Glutamatergic neuron (in vitro differentiated cells): ENCODE results near the gene FXYD4. TPM values are rescaled to one million over a fixed set of nuclear protein-coding genes. Genes with fewer than 3 reads are reported as not detected.
A peak's percentile ranks its signal among the peaks of the same experiment; 100 is the strongest.

Experiments
- DNase-seq: peaks from one replicate; pipeline ENCODE4 v3.0.0; 2022
- H3K27ac Mint-ChIP-seq: one replicate; pipeline ENCODE4 v1.8.0; 2020; ENCODE audit warnings: mild to moderate bottlenecking, mixed read lengths, inconsistent platforms; ENCODE audit not compliant: unreplicated experiment
- H3K27me3 Mint-ChIP-seq: one replicate; pipeline ENCODE4 v1.8.0; 2020; ENCODE audit warnings: mild to moderate bottlenecking, moderate library complexity, mixed read lengths, inconsistent platforms; ENCODE audit not compliant: unreplicated experiment
- H3K36me3 Mint-ChIP-seq: one replicate; pipeline ENCODE4 v1.8.0; 2020; ENCODE audit warnings: mild to moderate bottlenecking, mixed read lengths, inconsistent platforms; ENCODE audit not compliant: unreplicated experiment
- H3K4me1 Mint-ChIP-seq: one replicate; pipeline ENCODE4 v1.8.0; 2020; ENCODE audit warnings: mild to moderate bottlenecking, low read depth, mixed read lengths, inconsistent platforms; ENCODE audit not compliant: unreplicated experiment
- H3K4me3 Mint-ChIP-seq: one replicate; pipeline ENCODE4 v1.8.0; 2020; ENCODE audit warnings: mild to moderate bottlenecking, mixed read lengths, inconsistent platforms; ENCODE audit not compliant: unreplicated experiment
- H3K9me3 Mint-ChIP-seq: one replicate; pipeline ENCODE4 v1.8.0; 2020; ENCODE audit warnings: mild to moderate bottlenecking, moderate library complexity, mixed read lengths, inconsistent platforms; ENCODE audit not compliant: unreplicated experiment
- CTCF ChIP-seq: fragments of 200-600 bp; sonication (generic); IDR thresholded peaks from one replicate; pipeline ENCODE4 v1.5.0; 2021; ENCODE audit not compliant: partially characterized antibody, unreplicated experiment
- total RNA-seq: library from RNA; stranded (reverse); fragmentation: NEBNext Ultra II Directional; extraction: Animal tissue kit (Norgen Biotek cat#: 25700); gene quantifications from one replicate; pipeline ENCODE4 v1.2.1, GENCODE V29; 2021; ENCODE audit not compliant: unreplicated experiment

The FXYD4 gene
- total RNA-seq, 1 donor from 2014 or later = not detected

GRCh38 chr10:43399320-43400310 lies 28.2 kb downstream of the FXYD4 start:
- H3K4me3 Mint-ChIP-seq = no peak overlapping the region
- H3K9me3 Mint-ChIP-seq = peaks cover 9% of the 10 kb centered on the region
- H3K4me1 Mint-ChIP-seq = peaks cover 19% of the 10 kb centered on the region
- no peaks in the 10 kb centered on the region for H3K36me3 Mint-ChIP-seq
- H3K27me3 Mint-ChIP-seq = peaks cover 11% of the 10 kb centered on the region
- H3K27ac Mint-ChIP-seq = no peak overlapping the region
- no peak for TF ChIP-seq CTCF
- no peak for DNase-seq

- TF ChIP-seq CTCF = no peak
- peaks cover 13% of the 10 kb centered on the region for H3K4me1 Mint-ChIP-seq
- peaks cover 5% of the 10 kb centered on the region for H3K9me3 Mint-ChIP-seq
- no peak overlapping the region for H3K4me3 Mint-ChIP-seq
- H3K36me3 Mint-ChIP-seq = no peaks in the 10 kb centered on the region
- peaks cover 2% of the 10 kb centered on the region for H3K27me3 Mint-ChIP-seq
- peak; percentile 28 for DNase-seq
- no peak overlapping the region for H3K27ac Mint-ChIP-seq
These were observed 30.2 kb downstream of the FXYD4 start for GRCh38 chr10:43401627-43402026.

GRCh38 chr10:43402176-43402575 lies 30.7 kb downstream of the FXYD4 start:
- no peak for TF ChIP-seq CTCF
- Mint-ChIP-seq H3K36me3 (no peaks in the 10 kb centered on the region), H3K9me3 (peaks cover 5% of the 10 kb centered on the region), H3K4me3 (no peak overlapping the region), H3K27me3 (peaks cover 2% of the 10 kb centered on the region), H3K4me1 (peaks cover 13% of the 10 kb centered on the region), H3K27ac (no peak overlapping the region)
- DNase-seq = no peak

GRCh38 chr10:43402880-43403452 lies 31.5 kb downstream of the FXYD4 start:
- peak overlapping the region; percentile 17 for H3K27ac Mint-ChIP-seq
- peak overlapping the region; percentile 34 for H3K4me3 Mint-ChIP-seq
- H3K27me3 Mint-ChIP-seq = peaks cover 3% of the 10 kb centered on the region
- H3K4me1 Mint-ChIP-seq = peaks cover 13% of the 10 kb centered on the region
- no peak for TF ChIP-seq CTCF
- no peak for DNase-seq
- H3K9me3 Mint-ChIP-seq = peaks cover 7% of the 10 kb centered on the region
- H3K36me3 Mint-ChIP-seq = no peaks in the 10 kb centered on the region
